ENCODE results near the gene DNAJB6.

DNA sequence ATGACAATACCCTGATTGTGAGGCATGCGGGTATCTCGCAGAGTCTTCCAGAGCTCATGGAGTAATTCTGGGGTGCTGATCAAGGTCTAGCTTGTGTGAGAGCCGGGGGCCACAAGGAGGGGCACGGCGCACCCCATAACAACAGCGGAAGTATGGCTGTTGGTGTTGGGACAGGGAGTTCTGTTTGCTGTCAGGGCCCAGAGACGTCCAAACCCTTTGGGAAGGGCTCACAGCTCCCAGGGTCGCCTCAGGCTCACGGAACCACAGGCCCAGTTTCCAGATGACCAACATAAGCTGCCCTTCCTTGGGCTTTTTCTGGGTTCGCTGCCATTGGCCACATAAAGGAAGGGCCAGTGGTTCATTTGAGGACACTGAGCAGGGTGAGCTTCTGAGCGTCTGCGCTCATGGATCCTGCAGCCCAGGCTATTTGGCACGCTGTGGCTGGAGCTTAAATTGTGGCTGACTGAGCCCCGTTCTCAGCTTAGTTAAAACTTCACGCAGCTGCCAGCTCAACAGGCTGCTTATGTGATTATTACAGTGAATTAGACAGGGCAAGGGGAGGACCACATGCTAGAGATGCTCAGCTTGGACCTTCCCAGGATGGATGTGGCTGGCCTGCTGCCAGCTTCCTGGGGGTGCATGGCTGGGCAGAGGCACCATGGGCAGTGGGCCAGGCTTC lies 92.3 kb downstream of the DNAJB6 start:
- no peak for TF ChIP-seq POLR2A (IDR thresholded peaks at IDR 0.05; ENCODE audit: low read depth, low read length)
- TF ChIP-seq POLR2AphosphoS5 (IDR thresholded peaks at IDR 0.05; ENCODE audit: low read depth, low read length) = no peak
- no peak for TF ChIP-seq TAF1 (IDR thresholded peaks at IDR 0.05; ENCODE audit: low read depth, low read length)
- TF ChIP-seq PAX5 (IDR thresholded peaks at IDR 0.05; ENCODE audit: insufficient read depth, low read length, severe bottlenecking) = no peak
- no peak for TF ChIP-seq POU2F2 (IDR thresholded peaks at IDR 0.05; ENCODE audit: low read depth, low read length)
